SJSA1 (cell line): ENCODE measurements around the gene ETV6. TPM values are rescaled to one million over a fixed set of nuclear protein-coding genes. Genes with fewer than 3 reads are reported as not detected.

Experiments used
- DNase-seq, 2 experiments: peaks; one replicate each; pipeline ENCODE4 v3.0.0-alpha.2; 2015 to 2020; ENCODE audit warnings: low spot score in 2 of 2, low read depth in 1 of 2
- H3K27ac ChIP-seq: fragments of 250-450 bp; sonication (Bioruptor Pico); 2 replicates; pipeline ENCODE4 v1.5.1; 2020; ENCODE audit warnings: mild to moderate bottlenecking, moderate library complexity
- H3K27me3 ChIP-seq: fragments of 250-450 bp; sonication (Bioruptor Pico); replicated peaks from 2 replicates; pipeline ENCODE4 v1.5.1; 2020; ENCODE audit warnings: mild to moderate bottlenecking, moderate library complexity
- H3K36me3 ChIP-seq: fragments of 250-450 bp; sonication (Bioruptor Pico); 2 replicates; pipeline ENCODE4 v1.5.1; 2020; ENCODE audit warnings: mild to moderate bottlenecking
- H3K4me1 ChIP-seq: fragments of 250-450 bp; sonication (Bioruptor Pico); replicated peaks from 2 replicates; pipeline ENCODE4 v1.6.1; 2021; ENCODE audit warnings: mild to moderate bottlenecking
- H3K4me3 ChIP-seq: fragments of 250-450 bp; sonication (Bioruptor Pico); 2 replicates; pipeline ENCODE4 v1.5.1; 2020; ENCODE audit warnings: mild to moderate bottlenecking
- H3K9me3 ChIP-seq: fragments of 250-450 bp; sonication (Bioruptor Pico); replicated peaks from 2 replicates; pipeline ENCODE4 v1.5.1; 2020; ENCODE audit warnings: mild to moderate bottlenecking
- total RNA-seq: library from RNA; depleted of rRNA; stranded (reverse); fragments of >200 nt; shearing (Covaris generic); gene quantifications from 2 replicates; pipeline ENCODE4 v1.2.3, GENCODE V29; 2014

Gene ETV6
- total RNA-seq, 1 experiment from 2014 or later, result 8.0 TPM

GRCh38 chr12:11752403-11753149, 103.1 kb downstream of the ETV6 start:
- H3K27me3 ChIP-seq, result no peaks in the 10 kb centered on the region
- no peak overlapping the region for H3K4me3 ChIP-seq
- H3K36me3 ChIP-seq, result peaks cover 3% of the 10 kb centered on the region
- H3K4me1 ChIP-seq, result peaks cover 55% of the 10 kb centered on the region
- H3K27ac ChIP-seq, result no peak overlapping the region
- H3K9me3 ChIP-seq, result no peaks in the 10 kb centered on the region
- no peak for DNase-seq

GRCh38 chr12:11753150-11753499, 103.7 kb downstream of the ETV6 start:
- peaks cover 49% of the 10 kb centered on the region for H3K4me1 ChIP-seq
- H3K36me3 ChIP-seq, result peaks cover 3% of the 10 kb centered on the region
- no peak overlapping the region for H3K4me3 ChIP-seq
- no peaks in the 10 kb centered on the region for H3K9me3 ChIP-seq
- H3K27ac ChIP-seq, result no peak overlapping the region
- no peaks in the 10 kb centered on the region for H3K27me3 ChIP-seq
- DNase-seq, result no peak

GRCh38 chr12:11753826-11754225, 104.4 kb downstream of the ETV6 start:
- Histone ChIP-seq H3K9me3 (no peaks in the 10 kb centered on the region), H3K36me3 (peaks cover 3% of the 10 kb centered on the region), H3K4me1 (peaks cover 42% of the 10 kb centered on the region), H3K4me3 (no peak overlapping the region), H3K27ac (no peak overlapping the region), H3K27me3 (no peaks in the 10 kb centered on the region)
- DNase-seq, result no peak

DNA sequence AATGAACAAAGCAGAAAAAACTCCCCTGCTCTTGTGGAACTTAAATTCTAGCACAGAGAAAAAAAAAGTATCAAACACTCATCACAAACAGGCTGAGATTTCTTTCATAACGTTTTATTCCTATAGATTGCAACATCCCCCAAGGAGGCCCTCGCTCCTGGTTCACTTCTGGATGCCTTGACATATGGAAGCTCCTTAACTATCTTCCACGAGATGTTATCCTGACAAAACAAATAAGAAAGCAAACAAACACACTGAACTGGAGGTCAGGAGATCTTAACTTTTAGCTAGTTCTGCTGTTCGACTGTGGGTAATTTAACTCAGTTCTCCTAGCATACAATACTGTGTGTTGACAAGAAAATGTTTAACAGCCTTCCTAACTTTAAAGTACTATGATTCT, 104.8 kb downstream of the ETV6 start:
- Histone ChIP-seq H3K9me3 (no peaks in the 10 kb centered on the region), H3K36me3 (peaks cover 3% of the 10 kb centered on the region), H3K27ac (no peak overlapping the region), H3K27me3 (no peaks in the 10 kb centered on the region), H3K4me1 (peaks cover 38% of the 10 kb centered on the region), H3K4me3 (no peak overlapping the region)
- DNase-seq, result no peak

DNA sequence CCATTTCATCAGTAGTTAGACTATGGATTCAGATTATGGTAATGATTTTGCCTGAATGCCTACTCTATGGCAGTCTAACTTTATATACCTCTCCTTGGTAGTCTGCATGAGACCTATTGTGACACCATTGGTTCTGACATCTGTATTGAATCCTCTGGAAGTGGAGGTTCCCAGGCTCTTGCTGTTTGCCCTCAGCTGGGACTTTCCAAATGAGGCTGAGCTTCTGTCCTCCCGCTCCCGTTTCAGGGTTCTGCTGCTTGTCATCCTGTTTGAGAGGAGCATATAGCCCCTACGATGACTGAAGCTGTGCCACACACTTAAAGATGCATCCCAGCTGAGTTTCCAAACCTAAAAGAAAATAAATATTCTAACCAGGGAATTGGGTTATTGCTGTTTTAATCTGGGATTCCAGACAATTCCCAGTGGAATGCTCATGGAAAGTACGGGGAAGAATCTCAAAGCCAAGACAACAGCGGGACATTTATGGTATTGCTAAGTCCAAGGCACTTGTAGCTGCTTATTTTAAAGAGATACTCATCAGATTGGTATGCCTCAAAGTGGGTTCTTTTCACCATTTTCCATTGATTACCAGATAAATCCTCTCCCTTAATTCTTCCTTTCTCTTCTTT, 105.9 kb downstream of the ETV6 start:
- peak; percentile 64 to 83 for DNase-seq
- Histone ChIP-seq H3K27ac (peak overlapping the region; percentile 67), H3K27me3 (no peaks in the 10 kb centered on the region), H3K4me1 (peaks cover 33% of the 10 kb centered on the region), H3K4me3 (no peak overlapping the region), H3K9me3 (no peaks in the 10 kb centered on the region), H3K36me3 (peaks cover 3% of the 10 kb centered on the region)

GRCh38 chr12:11756022-11756421, 106.5 kb downstream of the ETV6 start:
- Histone ChIP-seq H3K4me3 (no peak overlapping the region), H3K36me3 (peaks cover 3% of the 10 kb centered on the region), H3K4me1 (peaks cover 33% of the 10 kb centered on the region), H3K27me3 (no peaks in the 10 kb centered on the region), H3K9me3 (no peaks in the 10 kb centered on the region), H3K27ac (peak overlapping the region; percentile 67)
- no peak for DNase-seq

GRCh38 chr12:11756523-11756922, 107.0 kb downstream of the ETV6 start:
- Histone ChIP-seq H3K27ac (peak overlapping the region; percentile 67), H3K4me3 (no peak overlapping the region)

GRCh38 chr12:11757095-11757494, 107.6 kb downstream of the ETV6 start:
- Histone ChIP-seq H3K9me3 (no peaks in the 10 kb centered on the region), H3K27ac (no peak overlapping the region), H3K4me3 (no peak overlapping the region), H3K4me1 (peaks cover 40% of the 10 kb centered on the region), H3K27me3 (no peaks in the 10 kb centered on the region), H3K36me3 (peaks cover 8% of the 10 kb centered on the region)
- DNase-seq, result no peak

More at GRCh38 chr12:11756523-11756922, 107.0 kb downstream of the ETV6 start:
- DNase-seq, result no peak
- Histone ChIP-seq H3K36me3 (peaks cover 4% of the 10 kb centered on the region), H3K9me3 (no peaks in the 10 kb centered on the region), H3K27me3 (no peaks in the 10 kb centered on the region), H3K4me1 (peaks cover 35% of the 10 kb centered on the region)

DNA sequence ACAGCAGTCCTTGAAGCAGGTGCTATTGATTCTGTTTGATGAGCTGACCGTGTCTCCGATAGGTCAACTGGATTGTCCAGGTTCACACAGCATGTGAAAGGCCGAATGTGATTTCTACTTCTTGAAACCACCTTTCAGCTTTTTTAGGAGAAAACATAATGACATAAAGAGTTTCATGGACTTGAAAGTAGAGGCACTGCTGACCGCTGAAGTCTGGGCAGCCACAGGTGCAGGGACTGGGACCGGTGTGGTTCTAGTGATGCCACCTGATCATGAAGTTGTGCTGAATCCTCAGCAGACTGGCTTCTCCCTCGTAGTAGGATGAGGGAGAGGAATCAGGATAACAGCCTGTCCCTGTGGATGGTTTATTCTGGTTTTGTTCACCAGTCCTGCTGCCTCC, 108.1 kb downstream of the ETV6 start:
- no peak overlapping the region for H3K27ac ChIP-seq
- peaks cover 45% of the 10 kb centered on the region for H3K4me1 ChIP-seq
- H3K4me3 ChIP-seq, result no peak overlapping the region
- peaks cover 8% of the 10 kb centered on the region for H3K36me3 ChIP-seq
- H3K27me3 ChIP-seq, result no peaks in the 10 kb centered on the region
- DNase-seq, result no peak
- H3K9me3 ChIP-seq, result no peaks in the 10 kb centered on the region

- H3K27me3 ChIP-seq, result no peaks in the 10 kb centered on the region
- H3K4me3 ChIP-seq, result no peak overlapping the region
- peaks cover 50% of the 10 kb centered on the region for H3K4me1 ChIP-seq
- DNase-seq, result no peak
- H3K27ac ChIP-seq, result no peak overlapping the region
- H3K36me3 ChIP-seq, result peaks cover 8% of the 10 kb centered on the region
- no peaks in the 10 kb centered on the region for H3K9me3 ChIP-seq
Observed at GRCh38 chr12:11758087-11758486, 108.6 kb downstream of the ETV6 start.

DNA sequence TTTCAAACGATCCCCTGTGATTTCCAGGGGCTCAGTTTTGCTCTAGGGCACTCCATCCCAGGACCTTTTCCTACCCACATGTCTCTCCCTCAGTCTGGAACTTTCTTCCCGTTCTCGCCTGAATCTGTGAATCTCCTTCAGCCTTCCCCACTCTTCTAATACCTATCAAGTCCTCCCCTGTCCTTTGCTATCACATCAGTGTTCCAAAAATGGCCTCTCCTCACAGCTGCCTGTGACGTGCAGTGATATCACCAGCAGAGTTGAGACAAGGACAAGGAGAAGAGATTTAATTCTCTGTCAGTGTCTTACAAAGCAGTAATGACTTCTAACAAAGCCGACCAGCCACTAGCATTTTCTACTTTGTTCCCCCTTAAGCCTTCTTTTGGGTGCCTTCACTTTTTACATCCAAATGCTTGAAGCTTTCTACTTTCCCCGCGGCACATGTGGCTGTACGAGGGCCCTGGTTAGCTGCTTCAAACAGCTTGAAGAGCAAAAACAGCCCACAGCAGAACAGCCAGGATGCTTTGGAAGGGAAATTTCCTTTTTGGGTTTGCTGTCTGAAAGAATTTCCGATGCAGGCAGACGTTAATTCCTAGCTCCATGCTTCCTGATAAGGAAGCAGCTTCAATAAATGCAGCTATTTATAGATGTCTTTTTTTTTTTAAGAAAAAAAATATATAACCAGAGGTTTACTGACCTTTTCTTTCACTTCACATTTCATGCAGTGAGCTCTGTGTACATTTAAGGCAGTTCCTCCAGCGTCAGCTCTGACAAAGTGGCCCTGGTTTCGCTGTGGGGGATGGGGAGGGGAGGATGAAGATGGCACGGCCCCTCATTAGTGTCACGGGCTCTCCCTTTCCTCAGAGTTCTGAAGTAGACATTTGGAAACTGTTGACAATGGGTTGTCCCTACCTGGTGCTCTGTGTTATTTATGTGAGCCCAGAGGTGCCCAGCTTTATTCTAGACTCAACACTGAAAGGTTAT, 109.3 kb downstream of the ETV6 start:
- no peaks in the 10 kb centered on the region for H3K9me3 ChIP-seq
- H3K27ac ChIP-seq, result no peak overlapping the region
- no peaks in the 10 kb centered on the region for H3K27me3 ChIP-seq
- peaks cover 8% of the 10 kb centered on the region for H3K36me3 ChIP-seq
- peaks cover 54% of the 10 kb centered on the region for H3K4me1 ChIP-seq
- no peak overlapping the region for H3K4me3 ChIP-seq
- no peak for DNase-seq

DNA sequence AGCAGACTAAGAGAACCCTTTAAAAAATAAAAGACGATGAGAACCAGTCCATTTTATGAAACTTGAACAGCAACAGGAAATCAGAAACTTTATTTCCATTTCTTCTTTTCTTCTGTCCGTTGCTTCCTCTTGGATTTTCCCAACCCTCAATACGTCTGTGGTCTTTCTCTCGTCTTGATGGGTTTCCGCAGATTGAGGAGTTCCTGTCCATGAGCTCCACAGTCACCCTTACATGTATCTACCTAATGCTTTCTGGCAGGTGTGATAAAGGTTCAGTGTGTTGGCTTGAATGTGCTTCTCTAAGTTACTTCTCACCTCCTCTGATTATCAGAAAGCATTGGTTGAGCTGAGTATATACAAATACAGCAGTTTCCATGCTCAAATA, 110.0 kb downstream of the ETV6 start:
- H3K4me3 ChIP-seq, result no peak overlapping the region
- H3K4me1 ChIP-seq, result peaks cover 54% of the 10 kb centered on the region
- H3K27me3 ChIP-seq, result no peaks in the 10 kb centered on the region
- H3K27ac ChIP-seq, result no peak overlapping the region
- no peaks in the 10 kb centered on the region for H3K9me3 ChIP-seq
- DNase-seq, result no peak
- peaks cover 8% of the 10 kb centered on the region for H3K36me3 ChIP-seq

GRCh38 chr12:11759899-11760298, 110.4 kb downstream of the ETV6 start:
- Histone ChIP-seq H3K36me3 (peaks cover 8% of the 10 kb centered on the region), H3K27me3 (no peaks in the 10 kb centered on the region), H3K4me1 (peaks cover 54% of the 10 kb centered on the region), H3K4me3 (no peak overlapping the region), H3K27ac (no peak overlapping the region), H3K9me3 (no peaks in the 10 kb centered on the region)
- no peak for DNase-seq
